Measurements from ENCODE around the gene HP1BP3. TPM values are rescaled to one million over a fixed set of nuclear protein-coding genes. Genes with fewer than 3 reads are reported as not detected.

Gene HP1BP3
- polyA plus RNA-seq, 1 donor from 2014 or later = 389 TPM

- no peak overlapping the region for H3K27ac ChIP-seq (ENCODE audit: low read length)
- H3K4me2 ChIP-seq (ENCODE audit: low read length) = no peak overlapping the region
- H3K9me3 ChIP-seq (ENCODE audit: low read length) = no peaks in the 10 kb centered on the region
- no peak overlapping the region for H3K9ac ChIP-seq (ENCODE audit: low read length)
- no peaks in the 10 kb centered on the region for H3K27me3 ChIP-seq (ENCODE audit: insufficient read depth, low read depth, low read length)
- H4K20me1 ChIP-seq (ENCODE audit: insufficient read depth) = no peaks in the 10 kb centered on the region
- H3K36me3 ChIP-seq (ENCODE audit: insufficient read depth, low read length) = no peaks in the 10 kb centered on the region
- no peaks in the 10 kb centered on the region for H3K79me2 ChIP-seq (replicated peaks; ENCODE audit: insufficient read depth, low read length)
- no peaks in the 10 kb centered on the region for H3K9me2 ChIP-seq (ENCODE audit: insufficient read depth, low read length)
- TF ChIP-seq EZH2 (IDR thresholded peaks at IDR 0.05; ENCODE audit: borderline replicate concordance, insufficient read depth, low read length, poor library complexity, severe bottlenecking) = no peak
- no peak for TF ChIP-seq RAD21 (conservative IDR thresholded peaks at IDR 0.05)
- no peak for TF ChIP-seq REST (IDR thresholded peaks at IDR 0.05; ENCODE audit: borderline replicate concordance)
- TF ChIP-seq MXI1 (conservative IDR thresholded peaks at IDR 0.05; ENCODE audit: poor library complexity, severe bottlenecking) = no peak
- TF ChIP-seq EP300 (conservative IDR thresholded peaks at IDR 0.05; ENCODE audit: poor library complexity, severe bottlenecking) = no peak
- TF ChIP-seq TAF1 (IDR thresholded peaks at IDR 0.05; ENCODE audit: low read depth) = no peak
- TF ChIP-seq SMC3 (conservative IDR thresholded peaks at IDR 0.05; ENCODE audit: poor library complexity) = no peak
- TF ChIP-seq POLR2AphosphoS5 (IDR thresholded peaks at IDR 0.05) = no peak
- TF ChIP-seq, protein P1, sequence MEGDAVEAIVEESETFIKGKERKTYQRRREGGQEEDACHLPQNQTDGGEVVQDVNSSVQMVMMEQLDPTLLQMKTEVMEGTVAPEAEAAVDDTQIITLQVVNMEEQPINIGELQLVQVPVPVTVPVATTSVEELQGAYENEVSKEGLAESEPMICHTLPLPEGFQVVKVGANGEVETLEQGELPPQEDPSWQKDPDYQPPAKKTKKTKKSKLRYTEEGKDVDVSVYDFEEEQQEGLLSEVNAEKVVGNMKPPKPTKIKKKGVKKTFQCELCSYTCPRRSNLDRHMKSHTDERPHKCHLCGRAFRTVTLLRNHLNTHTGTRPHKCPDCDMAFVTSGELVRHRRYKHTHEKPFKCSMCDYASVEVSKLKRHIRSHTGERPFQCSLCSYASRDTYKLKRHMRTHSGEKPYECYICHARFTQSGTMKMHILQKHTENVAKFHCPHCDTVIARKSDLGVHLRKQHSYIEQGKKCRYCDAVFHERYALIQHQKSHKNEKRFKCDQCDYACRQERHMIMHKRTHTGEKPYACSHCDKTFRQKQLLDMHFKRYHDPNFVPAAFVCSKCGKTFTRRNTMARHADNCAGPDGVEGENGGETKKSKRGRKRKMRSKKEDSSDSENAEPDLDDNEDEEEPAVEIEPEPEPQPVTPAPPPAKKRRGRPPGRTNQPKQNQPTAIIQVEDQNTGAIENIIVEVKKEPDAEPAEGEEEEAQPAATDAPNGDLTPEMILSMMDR (IDR thresholded peaks at IDR 0.05; ENCODE audit: poor library complexity, severe bottlenecking) = no peak
- H3F3A ChIP-seq (ENCODE audit: insufficient read depth, low read length, poor library complexity, severe bottlenecking) = no peaks in the 10 kb centered on the region
- no peak overlapping the region for H3K4me3 ChIP-seq (ENCODE audit: low read length)
- H2AFZ ChIP-seq (ENCODE audit: low read depth, low read length) = no peak overlapping the region
Observed at GRCh38 chr1:20834780-20835179, 47.7 kb upstream of the HP1BP3 start.

DNA sequence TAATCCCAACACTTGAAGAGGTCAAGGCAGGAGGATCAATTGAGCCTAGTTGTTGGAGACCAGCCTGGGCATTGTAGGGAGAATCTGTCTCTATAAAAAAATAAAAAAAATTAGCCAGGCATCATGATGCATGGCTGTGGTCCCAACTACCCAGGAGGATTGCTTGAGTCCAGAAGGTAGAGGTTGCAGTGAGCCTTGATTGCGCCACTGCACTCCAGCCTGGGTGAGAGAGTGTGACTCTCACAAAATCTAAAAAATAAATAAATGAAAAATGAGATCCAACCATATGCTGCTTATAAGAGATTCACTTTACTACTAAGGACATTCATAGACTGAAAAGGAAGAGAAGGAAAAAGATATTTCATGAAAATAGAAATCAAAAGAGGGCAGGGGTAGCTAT is 47.1 kb upstream of the HP1BP3 start:
- no peaks in the 10 kb centered on the region for H4K20me1 ChIP-seq (ENCODE audit: insufficient read depth)
- no peak overlapping the region for H3K27ac ChIP-seq (ENCODE audit: low read length)
- no peaks in the 10 kb centered on the region for H3K9me2 ChIP-seq (ENCODE audit: insufficient read depth, low read length)
- no peak overlapping the region for H2AFZ ChIP-seq (ENCODE audit: low read depth, low read length)
- H3K36me3 ChIP-seq (ENCODE audit: insufficient read depth, low read length) = no peaks in the 10 kb centered on the region
- no peaks in the 10 kb centered on the region for H3K27me3 ChIP-seq (ENCODE audit: insufficient read depth, low read depth, low read length)
- H3K4me3 ChIP-seq (ENCODE audit: low read length) = no peak overlapping the region
- H3K4me2 ChIP-seq (ENCODE audit: low read length) = no peak overlapping the region
- no peaks in the 10 kb centered on the region for H3F3A ChIP-seq (ENCODE audit: insufficient read depth, low read length, poor library complexity, severe bottlenecking)
- no peaks in the 10 kb centered on the region for H3K9me3 ChIP-seq (ENCODE audit: low read length)
- no peaks in the 10 kb centered on the region for H3K79me2 ChIP-seq (replicated peaks; ENCODE audit: insufficient read depth, low read length)
- no peak overlapping the region for H3K9ac ChIP-seq (ENCODE audit: low read length)
- TF ChIP-seq SMC3 (conservative IDR thresholded peaks at IDR 0.05; ENCODE audit: poor library complexity) = no peak
- TF ChIP-seq REST (IDR thresholded peaks at IDR 0.05; ENCODE audit: borderline replicate concordance) = no peak
- TF ChIP-seq, protein P1 (IDR thresholded peaks at IDR 0.05; ENCODE audit: poor library complexity, severe bottlenecking) = no peak
- no peak for TF ChIP-seq POLR2AphosphoS5 (IDR thresholded peaks at IDR 0.05)
